GM15510 (cell line): ENCODE measurements around the gene CD86.

Experiments used
- POLR2A ChIP-seq: IDR thresholded peaks from 3 replicates; pipeline ENCODE4 v1.6.1; 2011; ENCODE audit warnings: borderline replicate concordance; ENCODE audit not compliant: insufficient read length; ENCODE audit errors: extremely low read depth

CD86 gene

DNA sequence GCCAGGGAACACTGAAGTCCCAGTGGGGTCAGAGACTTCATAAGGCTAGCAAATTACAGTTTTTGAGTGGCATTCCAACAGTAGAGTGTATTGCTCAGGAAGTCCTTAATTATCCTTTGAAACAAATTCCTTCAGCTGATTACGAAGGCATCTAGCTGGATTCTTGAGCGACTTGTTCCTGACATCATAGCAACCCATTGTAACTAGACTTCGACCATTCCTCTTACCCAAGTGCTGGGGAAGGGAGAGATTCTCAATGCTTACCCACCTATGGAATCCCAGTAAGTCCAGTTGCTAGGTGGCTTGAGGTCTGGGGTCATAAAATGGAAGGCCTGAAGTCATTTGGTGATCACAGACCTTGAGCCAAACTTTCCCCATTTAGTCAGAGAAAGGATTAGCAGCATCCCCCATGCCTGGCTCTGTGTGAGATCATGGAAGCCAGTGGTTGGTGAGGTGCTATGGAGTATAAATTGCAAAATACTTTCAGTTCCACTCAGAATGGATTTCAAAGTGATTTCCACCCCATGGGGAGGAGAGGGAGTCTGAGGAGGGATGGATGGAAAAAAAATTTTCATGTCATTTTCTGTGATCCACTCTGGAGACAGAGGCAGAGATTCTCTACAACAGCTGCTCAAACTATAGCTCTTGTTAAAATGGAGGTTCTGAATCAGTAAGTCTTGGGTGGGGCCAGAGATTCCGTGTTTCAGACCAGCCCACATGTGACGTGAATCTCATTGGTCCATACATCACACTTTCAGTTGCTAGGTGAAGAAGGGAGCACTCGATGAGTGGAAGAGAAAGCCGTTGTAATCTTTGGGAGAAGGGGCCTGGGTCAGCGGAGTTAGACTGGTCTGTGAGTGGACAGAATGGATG, 45.7 kb downstream of the CD86 start:
- TF ChIP-seq POLR2A: no peak

GRCh38 chr3:122101646-122102045, 46.5 kb downstream of the CD86 start:
- TF ChIP-seq POLR2A: no peak

- no peak for TF ChIP-seq POLR2A
Observed at GRCh38 chr3:122102191-122102935, 47.2 kb downstream of the CD86 start.

DNA sequence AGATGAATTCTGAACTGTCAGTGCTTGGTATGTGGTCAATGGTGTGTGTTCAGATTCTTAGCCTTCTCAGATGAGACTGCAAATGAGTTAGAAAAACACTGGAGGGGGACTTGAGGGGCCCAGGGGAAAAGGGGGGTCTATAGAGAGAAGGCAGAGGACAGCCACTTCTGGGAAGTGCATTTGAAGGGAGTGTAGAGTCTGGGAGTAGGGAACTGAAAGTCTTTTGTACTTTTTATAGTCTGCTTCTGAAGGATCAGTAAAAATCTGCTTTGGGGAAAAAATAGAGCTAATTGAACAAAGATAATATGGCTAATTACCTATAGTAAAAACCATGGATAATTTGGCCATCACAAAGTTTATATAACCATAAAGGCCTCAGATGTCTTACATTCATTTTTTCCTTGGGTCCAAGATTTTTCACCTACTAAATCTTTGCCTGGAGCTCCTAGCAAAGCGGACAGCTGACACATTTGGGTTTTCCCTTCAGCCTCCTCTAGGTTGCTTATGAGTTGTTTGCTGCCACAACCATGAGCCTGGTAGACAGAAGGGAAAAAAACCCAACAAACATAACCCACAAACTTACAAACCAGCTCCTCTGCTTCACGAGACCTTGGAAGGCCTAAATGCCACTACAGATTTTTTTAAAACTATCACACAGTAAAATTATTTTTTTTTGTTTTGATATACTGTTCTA, 48.8 kb downstream of the CD86 start:
- no peak for TF ChIP-seq POLR2A

DNA sequence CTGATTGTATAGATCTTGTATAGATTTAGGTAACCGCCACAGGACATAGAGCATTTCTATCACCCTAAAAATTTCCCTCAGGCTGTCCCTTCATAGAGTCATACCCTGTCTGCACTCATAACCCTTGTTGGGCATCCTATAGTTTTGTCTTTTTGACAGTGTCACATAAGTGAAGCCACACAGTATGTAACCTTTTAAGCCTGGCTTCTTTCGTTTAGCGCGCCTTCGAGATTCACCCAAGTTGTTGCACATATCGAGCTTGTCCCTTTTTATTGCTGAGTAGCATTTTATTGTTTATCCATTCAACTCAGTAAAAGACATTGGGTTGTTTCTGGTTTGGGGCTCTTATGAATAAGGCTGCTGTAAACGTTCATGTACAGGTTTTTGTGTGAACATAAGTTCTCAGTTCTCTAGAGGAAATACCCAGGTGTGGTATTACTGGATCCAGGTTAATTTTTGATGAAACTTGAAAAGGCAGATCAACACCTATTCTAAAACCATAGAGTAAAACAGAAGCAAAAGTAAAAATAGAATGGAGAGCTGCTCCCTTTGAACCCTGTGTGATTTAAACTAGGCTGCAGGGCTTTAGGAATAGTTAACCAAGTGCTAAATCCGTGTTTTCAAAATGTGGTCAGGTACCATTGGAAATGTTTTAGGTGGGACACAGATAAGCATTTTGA, 49.5 kb downstream of the CD86 start:
- TF ChIP-seq POLR2A: no peak

GRCh38 chr3:122105626-122106025, 50.5 kb downstream of the CD86 start:
- no peak for TF ChIP-seq POLR2A

- TF ChIP-seq POLR2A: no peak
Observed at GRCh38 chr3:122107171-122107570, 52.0 kb downstream of the CD86 start.

- no peak for TF ChIP-seq POLR2A
Observed at GRCh38 chr3:122111974-122112373, 56.8 kb downstream of the CD86 start.

GRCh38 chr3:122112754-122113153, 57.6 kb downstream of the CD86 start:
- TF ChIP-seq POLR2A: no peak

DNA sequence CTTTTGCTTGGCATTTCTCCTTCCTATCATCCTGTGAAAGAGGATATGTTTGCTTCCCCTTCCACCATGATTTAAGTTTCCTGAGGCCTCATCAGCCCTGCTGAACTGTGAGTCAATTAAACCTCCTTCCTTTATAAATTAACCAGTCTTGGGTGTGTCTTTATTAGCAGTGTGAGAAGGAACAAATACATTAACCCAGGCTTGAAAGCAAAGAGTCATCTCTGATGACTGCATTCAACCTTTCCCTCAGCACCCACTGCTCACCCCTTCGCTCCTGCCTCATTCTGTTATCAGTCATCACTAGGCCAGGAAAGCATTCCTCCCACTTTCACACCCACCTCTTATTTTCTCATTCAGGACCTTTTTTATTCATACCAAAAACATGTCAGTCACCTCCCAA, 68.7 kb downstream of the CD86 start:
- TF ChIP-seq POLR2A: no peak

DNA sequence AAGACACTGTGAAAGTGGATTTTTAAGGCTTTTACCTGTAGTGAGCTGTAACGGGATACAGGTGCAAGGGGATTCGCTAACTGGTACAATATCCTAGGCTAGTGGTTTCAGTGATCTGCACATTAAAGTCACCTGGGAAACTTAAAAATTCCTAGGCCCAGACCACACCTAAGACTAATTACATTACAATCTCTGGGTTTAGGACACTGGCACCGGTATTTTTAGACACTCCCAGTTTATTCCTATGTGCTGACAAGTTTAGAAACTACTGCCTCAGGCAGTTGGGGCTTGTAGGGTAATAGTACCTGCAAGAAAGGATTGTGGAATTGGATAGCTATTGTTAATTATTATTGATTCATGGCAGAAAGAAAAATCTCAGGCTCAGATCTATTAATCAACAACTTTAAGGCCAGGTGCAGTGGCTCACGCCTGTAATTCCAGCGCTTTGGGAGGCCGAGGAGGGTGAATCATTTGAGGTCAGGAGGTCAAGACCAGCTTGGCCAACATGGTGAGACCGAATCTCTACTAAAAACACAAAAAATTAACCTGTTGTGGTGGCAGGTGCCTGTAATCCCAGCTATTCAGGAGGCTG, 77.9 kb downstream of the CD86 start:
- TF ChIP-seq POLR2A: no peak

- TF ChIP-seq POLR2A: no peak
Observed at GRCh38 chr3:122146466-122146865, 91.3 kb downstream of the CD86 start.

- no peak for TF ChIP-seq POLR2A
Observed at GRCh38 chr3:122148941-122149627, 93.9 kb downstream of the CD86 start.

- no peak for TF ChIP-seq POLR2A
Observed at GRCh38 chr3:122151480-122151879, 96.3 kb downstream of the CD86 start.

DNA sequence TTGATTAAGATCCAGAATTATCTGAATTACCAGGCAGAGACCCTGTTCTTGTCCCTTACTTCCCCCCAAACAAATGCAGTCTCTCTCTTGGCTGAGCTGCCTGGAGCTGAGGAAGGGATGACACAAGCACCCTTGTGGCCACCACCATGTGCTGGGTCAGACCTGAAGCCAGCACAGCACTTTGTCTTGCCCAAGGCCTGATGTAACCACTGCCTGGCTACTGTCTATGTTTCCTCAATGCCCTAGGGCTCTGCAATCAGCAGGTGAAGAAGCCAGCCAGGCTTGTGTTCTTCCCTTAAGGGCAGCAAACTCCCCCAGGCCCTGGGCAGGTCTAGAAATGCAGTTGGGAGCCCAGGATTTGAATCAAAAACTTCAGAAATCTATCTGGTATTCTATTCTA, 112.5 kb downstream of the CD86 start:
- TF ChIP-seq POLR2A: no peak

DNA sequence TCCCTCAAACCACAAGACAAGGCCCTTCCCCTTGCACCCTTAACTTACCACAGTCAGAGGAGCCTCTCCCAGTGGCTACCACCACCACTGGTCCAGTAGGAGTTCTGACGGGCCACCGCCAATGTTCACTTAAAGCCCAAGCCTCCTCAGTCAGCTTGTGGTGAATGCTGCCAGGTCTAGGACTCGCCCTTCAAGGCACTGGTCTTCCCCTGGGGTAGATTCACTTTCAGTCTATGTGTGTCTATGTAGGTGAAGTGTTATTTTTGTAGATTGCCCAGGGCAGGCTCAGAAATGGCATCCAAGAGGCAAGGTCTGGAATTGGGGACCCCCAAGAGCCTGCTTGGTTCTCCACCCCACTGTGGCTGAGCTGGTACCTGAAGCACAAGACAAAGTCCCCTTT, 112.9 kb downstream of the CD86 start:
- no peak for TF ChIP-seq POLR2A
